H1 (cell line): ENCODE data around the gene PTPRE. TPM values are rescaled to one million over a fixed set of nuclear protein-coding genes. Genes with fewer than 3 reads are reported as not detected.

Experiments used
- CTCF ChIA-PET: fragments of 300-600 bp; sonication (Branson Sonifier 250); formaldehyde crosslinking; loops from one replicate; lab custom pipeline; 2021; ENCODE audit not compliant: partially characterized antibody; lab: Charles Lee
- POLR2A ChIA-PET: fragments of 300-600 bp; sonication (Branson Sonifier 250); formaldehyde crosslinking; loops from one replicate; lab custom pipeline; 2021; ENCODE audit warnings: inconsistent platforms; ENCODE audit not compliant: partially characterized antibody; lab: Charles Lee
- DNase-seq, 2 experiments: peaks; one replicate each; pipeline versions ENCODE4 v3.0.0 to v3.0.0-alpha.2; 2010 to 2022; ENCODE audit warnings: low spot score in 2 of 2, low read depth in 1 of 2, mixed read lengths in 1 of 2
- FAIRE-seq: peaks from 2 replicates; lab custom pipeline; 2011; peaks lifted over from hg19 to GRCh38; lab: Jason Lieb, UNC
- H2AFZ ChIP-seq: 2 replicates; pipeline ENCODE4 v1.8.1; 2012; ENCODE audit warnings: low read length, inconsistent platforms
- H2AK5ac ChIP-seq: 2 replicates; pipeline ENCODE4 v1.6.1; 2013; ENCODE audit warnings: low read depth, low read length
- H2BK120ac ChIP-seq: replicated peaks from 2 replicates; pipeline ENCODE3; 2013; ENCODE audit warnings: low read depth, low read length, inconsistent platforms
- H2BK12ac ChIP-seq: 2 replicates; pipeline ENCODE4 v1.6.1; 2013; ENCODE audit warnings: low read depth, low read length
- H2BK15ac ChIP-seq: 2 replicates; pipeline ENCODE4 v1.6.1; 2013; ENCODE audit warnings: low read length
- H2BK20ac ChIP-seq: 2 replicates; pipeline ENCODE4 v1.6.1; 2013; ENCODE audit warnings: low read length
- H2BK5ac ChIP-seq: 2 replicates; pipeline ENCODE4 v1.6.1; 2013; ENCODE audit warnings: low read depth, low read length
- H3K14ac ChIP-seq: 2 replicates; pipeline ENCODE4 v1.6.1; 2013; ENCODE audit warnings: inconsistent platforms; ENCODE audit not compliant: insufficient read length
- H3K18ac ChIP-seq: 2 replicates; pipeline ENCODE4 v1.6.1; 2013; ENCODE audit warnings: low read length; ENCODE audit errors: extremely low read depth
- H3K23ac ChIP-seq: 2 replicates; pipeline ENCODE4 v1.6.1; 2013; ENCODE audit warnings: inconsistent platforms; ENCODE audit not compliant: insufficient read length
- H3K23me2 ChIP-seq: 2 replicates; pipeline ENCODE4 v1.6.1; 2013; ENCODE audit warnings: low read depth, low read length
- H3K27ac ChIP-seq: 2 replicates; pipeline ENCODE4 v1.6.1; 2011; ENCODE audit warnings: low read depth, low read length, inconsistent platforms
- H3K27me3 ChIP-seq, 4 experiments: replicated peaks in 1 of 4; 1 replicate in 1 of 4; 2 replicates in 3 of 4; pipeline versions ENCODE4 v1.6.1 to v1.8.1; 2011 to 2013; ENCODE audit warnings: low read length in 3 of 4, mild to moderate bottlenecking in 3 of 4, inconsistent platforms in 2 of 4, mixed read lengths in 2 of 4, moderate library complexity in 1 of 4; ENCODE audit not compliant: control insufficient read depth in 3 of 4, insufficient read depth in 3 of 4; ENCODE audit errors: extremely low read depth in 1 of 4
- H3K36me3 ChIP-seq, 4 experiments: 2 replicates each; pipeline versions ENCODE4 v1.6.1 to v1.8.1; 2011 to 2013; ENCODE audit warnings: mild to moderate bottlenecking in 4 of 4, low read length in 3 of 4, moderate library complexity in 2 of 4, control low read depth in 1 of 4, inconsistent platforms in 1 of 4; ENCODE audit not compliant: insufficient read depth in 4 of 4, control insufficient read depth in 2 of 4
- H3K4ac ChIP-seq: replicated peaks from 2 replicates; pipeline ENCODE3; 2013; ENCODE audit warnings: low read length, low read depth, mixed read lengths, inconsistent platforms; ENCODE audit not compliant: insufficient read length
- H3K4me1 ChIP-seq, 4 experiments: replicated peaks in 1 of 4; 1 replicate in 1 of 4; 2 replicates in 3 of 4; pipeline versions ENCODE4 v1.6.1 to v1.8.1; 2011 to 2013; ENCODE audit warnings: low read length in 3 of 4, inconsistent platforms in 2 of 4, mixed read lengths in 1 of 4; ENCODE audit not compliant: insufficient read depth in 4 of 4, control insufficient read depth in 3 of 4
- H3K4me2 ChIP-seq, 2 experiments: 2 replicates each; pipeline versions ENCODE4 v1.6.1 to v1.8.1; 2011 to 2013; ENCODE audit warnings: low read depth in 2 of 2, low read length in 2 of 2, control low read depth in 1 of 2, inconsistent platforms in 1 of 2, mild to moderate bottlenecking in 1 of 2; ENCODE audit not compliant: insufficient read depth in 1 of 2
- H3K4me3 ChIP-seq, 4 experiments: fragments of 200-600, 300-600 bp in 1 of 4; sonication (generic), shearing (Covaris generic), sonication (Bioruptor Twin) in 1 of 4; 2 replicates each; pipeline versions ENCODE4 v1.5.1 to v1.8.1; 2011 to 2016; ENCODE audit warnings: low read length in 4 of 4, low read depth in 3 of 4, control low read depth in 2 of 4, inconsistent platforms in 2 of 4, mild to moderate bottlenecking in 2 of 4, mixed read lengths in 1 of 4, moderate library complexity in 1 of 4; ENCODE audit not compliant: insufficient read depth in 2 of 4; ENCODE audit errors: extremely low read depth in 1 of 4
- H3K56ac ChIP-seq: replicated peaks from 2 replicates; pipeline ENCODE3; 2013; ENCODE audit warnings: low read depth, mild to moderate bottlenecking, mixed read lengths, low read length, inconsistent platforms; ENCODE audit not compliant: insufficient read length
- H3K79me1 ChIP-seq: 2 replicates; pipeline ENCODE4 v1.6.1; 2013; ENCODE audit warnings: low read depth, low read length, control low read depth
- H3K79me2 ChIP-seq, 2 experiments: 2 replicates each; pipeline versions ENCODE4 v1.6.1 to v1.8.1; 2012 to 2013; ENCODE audit warnings: low read length in 2 of 2, mild to moderate bottlenecking in 2 of 2, inconsistent platforms in 1 of 2; ENCODE audit not compliant: insufficient read depth in 2 of 2, control insufficient read depth in 1 of 2
- H3K9ac ChIP-seq, 4 experiments: replicated peaks in 1 of 4; 1 replicate in 1 of 4; 2 replicates in 3 of 4; pipeline versions ENCODE4 v1.6.1 to v1.8.1; 2011 to 2013; ENCODE audit warnings: low read depth in 3 of 4, low read length in 3 of 4, control low read depth in 2 of 4, mild to moderate bottlenecking in 2 of 4, moderate library complexity in 2 of 4, inconsistent platforms in 1 of 4; ENCODE audit errors: extremely low read depth in 1 of 4
- H3K9me3 ChIP-seq, 2 experiments: 2 replicates each; pipeline versions ENCODE4 v1.6.1 to v1.8.1; 2012 to 2013; ENCODE audit warnings: mild to moderate bottlenecking in 2 of 2, moderate library complexity in 2 of 2, control low read depth in 1 of 2, inconsistent platforms in 1 of 2, low read depth in 1 of 2, low read length in 1 of 2, mixed read lengths in 1 of 2; ENCODE audit not compliant: insufficient read depth in 2 of 2
- H4K20me1 ChIP-seq, 2 experiments: replicated peaks in 1 of 2; 2 replicates each; pipeline versions ENCODE3 to v1.8.1; 2011 to 2013; ENCODE audit warnings: inconsistent platforms in 2 of 2, low read length in 2 of 2, mild to moderate bottlenecking in 1 of 2; ENCODE audit not compliant: insufficient read depth in 2 of 2, control insufficient read depth in 1 of 2
- H4K5ac ChIP-seq: 2 replicates; pipeline ENCODE4 v1.6.1; 2013; ENCODE audit warnings: low read length, low read depth, mixed read lengths, inconsistent platforms; ENCODE audit not compliant: insufficient read length
- H4K8ac ChIP-seq: 2 replicates; pipeline ENCODE4 v1.8.0; 2013; ENCODE audit warnings: mild to moderate bottlenecking, moderate library complexity, low read length, inconsistent platforms; ENCODE audit not compliant: insufficient read depth; ENCODE audit errors: extremely low read depth
- H4K91ac ChIP-seq: replicated peaks from 2 replicates; pipeline ENCODE3; 2013; ENCODE audit warnings: low read length, mixed read lengths, inconsistent platforms; ENCODE audit not compliant: insufficient read length
- HDAC2 ChIP-seq, 2 experiments: fragments of 300-600 bp in 1 of 2; sonication (generic) in 1 of 2; IDR thresholded peaks; 2 replicates each; pipeline ENCODE4 v1.6.1; 2011 to 2012; ENCODE audit warnings: low read depth in 2 of 2, low read length in 2 of 2, mild to moderate bottlenecking in 2 of 2, moderate library complexity in 2 of 2, borderline replicate concordance in 1 of 2, inconsistent platforms in 1 of 2
- JUN ChIP-seq: IDR thresholded peaks from 2 replicates; pipeline ENCODE4 v1.6.1; 2011; ENCODE audit warnings: low read depth, mild to moderate bottlenecking, improper control_type of control experiment, low read length
- KDM1A ChIP-seq: fragments of 200-600, 300-600 bp; sonication (generic); IDR thresholded peaks from 2 replicates; pipeline ENCODE4 v1.7.1; 2016; ENCODE audit warnings: mild to moderate bottlenecking, low read length, borderline replicate concordance
- RBBP5 ChIP-seq: IDR thresholded peaks from 2 replicates; pipeline ENCODE4 v1.7.1; 2012; ENCODE audit warnings: low read depth, mild to moderate bottlenecking, inconsistent platforms, low read length, moderate library complexity, borderline replicate concordance
- RNF2 ChIP-seq: fragments of 200-900, 300-1000 bp; sonication (generic); IDR thresholded peaks from 2 replicates; pipeline ENCODE4 v1.7.1; 2016; ENCODE audit warnings: borderline replicate concordance, low read depth, mild to moderate bottlenecking, antibody characterized with exemption, low read length; ENCODE audit not compliant: poor library complexity, severe bottlenecking; ENCODE audit errors: missing control alignments
- WGBS, 2 experiments: shearing (Covaris generic) in 1 of 2; methylation state at CpG; one replicate each; pipeline versions ENCODE4 v1.1.6 to v1.1.7; 2013 to 2015; ENCODE audit warnings: low lambda C conversion rate in 2 of 2, mixed read lengths in 2 of 2, inconsistent platforms in 1 of 2, low coverage in 1 of 2, missing lambda C conversion rate in 1 of 2; ENCODE audit not compliant: insufficient replicate concordance in 2 of 2, insufficient coverage in 1 of 2, insufficient read length in 1 of 2; ENCODE audit errors: extremely low coverage in 1 of 2, missing lambda C conversion rate in 1 of 2; 5-methylcytosine and 5-hydroxymethylcytosine counted together
- polyA plus RNA-seq, 7 experiments: library from polyadenylated mRNA; depleted of rRNA in 3 of 7; stranded (reverse) in 5 of 7; unstranded in 2 of 7; fragments of >200 nt in 5 of 7; fragments of 200-250 nt in 2 of 7; gene quantifications; 1 replicate in 5 of 7; 2 replicates in 1 of 7; 4 replicates in 1 of 7; pipeline versions ENCODE4 v1.2.1 to v1.2.3, GENCODE V29; 2011 to 2013; ENCODE audit warnings: missing spikeins in 2 of 7, mixed read lengths in 2 of 7
- total RNA-seq: library from RNA; stranded (reverse); fragmentation: NEBNext Ultra II Directional; extraction: Animal tissue kit (Norgen Biotek cat#: 25700); gene quantifications from 2 replicates; pipeline ENCODE4 v1.2.1, GENCODE V29; 2021
- TF ChIP-seq, protein P1 (sequence below): IDR thresholded peaks from 2 replicates; pipeline ENCODE4 v1.6.1; 2012; ENCODE audit warnings: inconsistent platforms
- TF ChIP-seq, protein P2 (sequence below): IDR thresholded peaks from 2 replicates; pipeline ENCODE4 v1.6.1; 2012; ENCODE audit warnings: inconsistent platforms

PTPRE gene
- total and polyA plus RNA-seq, 2 of the 8 experiments (the other 6 are each of a cell fraction or from before 2014, with no cell fraction given) = 0.33 to 0.54 TPM

DNA sequence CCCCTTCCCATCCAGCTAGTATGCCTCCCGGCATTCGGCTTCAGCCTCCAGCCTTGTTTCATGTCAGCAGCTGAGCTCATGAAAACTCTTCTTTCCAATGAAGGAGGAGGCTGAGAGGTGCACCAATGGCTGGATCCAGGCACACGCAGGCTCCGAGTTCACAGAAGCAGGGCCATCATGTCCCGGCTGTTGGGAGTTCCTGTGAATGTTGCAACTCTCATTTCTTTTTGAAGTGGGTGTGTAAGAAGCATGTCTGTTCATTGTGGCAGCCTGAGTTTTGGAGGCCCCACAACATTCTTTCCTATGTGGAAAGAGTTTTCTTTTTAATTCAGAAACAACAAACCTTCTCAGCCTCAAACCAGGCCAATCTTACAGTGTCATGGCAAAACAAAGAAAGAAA is 89.7 kb downstream of the PTPRE start:
- ChIA-PET POLR2A (no interaction called here), CTCF (interaction anchor here (0.9 to 1.9 kb wide), 3 partner anchors 18 to 90 kb away, joined by 3 to 5 read pairs (median 3); partner anchors contain the start of gene PTPRE)
- Histone ChIP-seq H3K4ac (no peak overlapping the region), H3K23me2 (no peaks in the 10 kb centered on the region), H2BK20ac (no peak overlapping the region), H3K4me3 (no peak overlapping the region), H4K5ac (no peak overlapping the region), H2BK120ac (no peak overlapping the region), H3K14ac (no peak overlapping the region), H3K23ac (no peak overlapping the region), H2BK5ac (no peak overlapping the region), H2AFZ (no peak overlapping the region), H3K18ac (no peak overlapping the region), H3K9me3 (no peaks in the 10 kb centered on the region), H4K91ac (no peak overlapping the region), H3K4me1 (no peaks in the 10 kb centered on the region), H3K56ac (no peak overlapping the region), H3K36me3 (no peaks in the 10 kb centered on the region), H4K20me1 (no peaks in the 10 kb centered on the region), H3K79me1 (no peaks in the 10 kb centered on the region), H2AK5ac (no peak overlapping the region), H3K27me3 (no peaks in the 10 kb centered on the region), H3K27ac (no peak overlapping the region), H3K79me2 (no peaks in the 10 kb centered on the region)
- FAIRE-seq = no peak
- WGBS, 2 experiments = 85% methylated on average over 5 of the region's 5 CpGs; no CpG with 5 or more reads in 1 of the 2 experiments
- no peak for TF ChIP-seq RNF2
- TF ChIP-seq HDAC2 (IDR thresholded peaks at IDR 0.05; ENCODE audit: borderline replicate concordance in 1 of 2, low read depth in 2 of 2, low read length in 2 of 2) = no peak
- TF ChIP-seq, protein P1, sequence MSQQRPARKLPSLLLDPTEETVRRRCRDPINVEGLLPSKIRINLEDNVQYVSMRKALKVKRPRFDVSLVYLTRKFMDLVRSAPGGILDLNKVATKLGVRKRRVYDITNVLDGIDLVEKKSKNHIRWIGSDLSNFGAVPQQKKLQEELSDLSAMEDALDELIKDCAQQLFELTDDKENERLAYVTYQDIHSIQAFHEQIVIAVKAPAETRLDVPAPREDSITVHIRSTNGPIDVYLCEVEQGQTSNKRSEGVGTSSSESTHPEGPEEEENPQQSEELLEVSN = no peak
- no peak for TF ChIP-seq KDM1A
- TF ChIP-seq JUN = no peak
- TF ChIP-seq, protein P2, sequence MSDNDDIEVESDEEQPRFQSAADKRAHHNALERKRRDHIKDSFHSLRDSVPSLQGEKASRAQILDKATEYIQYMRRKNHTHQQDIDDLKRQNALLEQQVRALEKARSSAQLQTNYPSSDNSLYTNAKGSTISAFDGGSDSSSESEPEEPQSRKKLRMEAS = no peak
- no peak for TF ChIP-seq RBBP5
- TF ChIP-seq, all 59 proteins: peak for 0
- Histone ChIP-seq H4K8ac (no peak overlapping the region), H3K4me2 (no peak overlapping the region), H2BK15ac (no peak overlapping the region), H2BK12ac (no peak overlapping the region), H3K9ac (no peak overlapping the region)
- DNase-seq = no peak
